Gastrocnemius medialis (tissue), 4 donors: ENCODE results near the gene FERMT2. TPM values are rescaled to one million over a fixed set of nuclear protein-coding genes. Genes with fewer than 3 reads are reported as not detected.

Experiments used
- ATAC-seq, 2 donors: fragments of 150-250 bp; one replicate each; pipeline ENCODE4 v1.9.1; 2016
- DNase-seq, 2 donors: peaks; one replicate each; pipeline ENCODE4 v3.0.0-alpha.2; 2019
- H3K27ac ChIP-seq, 4 donors: fragments of 200-600 bp; sonication (generic); 1 replicate in 1 of 4; 2 replicates in 3 of 4; pipeline ENCODE4 v1.5.1; 2016 to 2018; ENCODE audit warnings: mild to moderate bottlenecking in 2 of 4, moderate library complexity in 1 of 4
- H3K27me3 ChIP-seq, 3 donors: fragments of 200-600 bp; sonication (generic) in 2 of 3; 1 replicate in 1 of 3; 2 replicates in 2 of 3; pipeline versions ENCODE4 v1.5.1 to v1.6.0; 2016 to 2019; ENCODE audit warnings: mild to moderate bottlenecking in 1 of 3, moderate library complexity in 1 of 3
- H3K36me3 ChIP-seq, 2 donors: fragments of 200-600 bp; sonication (generic) in 1 of 2; one replicate each; pipeline ENCODE4 v1.5.1; 2017 to 2018
- H3K4me1 ChIP-seq, 2 donors: fragments of 200-600 bp; sonication (generic) in 1 of 2; one replicate each; pipeline ENCODE4 v1.5.1; 2016 to 2017; ENCODE audit warnings: mild to moderate bottlenecking in 2 of 2
- H3K4me3 ChIP-seq, 4 donors: fragments of 200-600 bp; sonication (generic) in 3 of 4; 1 replicate in 1 of 4; 2 replicates in 3 of 4; pipeline ENCODE4 v1.5.1; 2016 to 2019; ENCODE audit warnings: mild to moderate bottlenecking in 2 of 4
- H3K9me3 ChIP-seq, 3 donors: fragments of 200-600 bp; sonication (generic) in 2 of 3; 1 replicate in 1 of 3; 2 replicates in 2 of 3; pipeline ENCODE4 v1.5.1; 2016 to 2019
- POLR2A ChIP-seq, 2 donors: fragments of 450-650 bp; IDR thresholded peaks; one replicate each; pipeline ENCODE4 v1.6.1; 2017; ENCODE audit warnings: antibody characterized with exemption in 2 of 2, mild to moderate bottlenecking in 2 of 2, moderate library complexity in 2 of 2
- in situ Hi-C, 4 donors: fragments of 200-750 bp; cut with MboI; loops; one replicate each; pipeline versions ENCODE4 v1.15.0 to v1.8.0; 2017; ENCODE audit warnings: low sequenced_read_pairs in 4 of 4
- intact Hi-C: fragments of 100-400 bp; cut with DNase I; formaldehyde crosslinking; loops from one replicate; pipeline ENCODE4 v1.15.1; 2023; ENCODE audit warnings: low total_unique reads
- total RNA-seq, 4 donors: library from RNA; depleted of rRNA; stranded (reverse); fragments of >200 nt; gene quantifications; one replicate each; pipeline versions ENCODE4 v1.1.0 to v1.2.3, GENCODE V29; 2016
- TF ChIP-seq, protein P1 (sequence below), 5 experiments: fragments of 450-650 bp in 3 of 5; fragments of 200-600 bp in 2 of 5; sonication (generic) in 2 of 5; IDR thresholded peaks in 4 of 5; conservative IDR thresholded peaks in 1 of 5; 1 replicate in 4 of 5; 2 replicates in 1 of 5; pipeline ENCODE4 v1.5.1; 2016 to 2019; ENCODE audit warnings: antibody characterized with exemption in 5 of 5, mild to moderate bottlenecking in 3 of 5, moderate library complexity in 3 of 5

The FERMT2 gene, protein sequence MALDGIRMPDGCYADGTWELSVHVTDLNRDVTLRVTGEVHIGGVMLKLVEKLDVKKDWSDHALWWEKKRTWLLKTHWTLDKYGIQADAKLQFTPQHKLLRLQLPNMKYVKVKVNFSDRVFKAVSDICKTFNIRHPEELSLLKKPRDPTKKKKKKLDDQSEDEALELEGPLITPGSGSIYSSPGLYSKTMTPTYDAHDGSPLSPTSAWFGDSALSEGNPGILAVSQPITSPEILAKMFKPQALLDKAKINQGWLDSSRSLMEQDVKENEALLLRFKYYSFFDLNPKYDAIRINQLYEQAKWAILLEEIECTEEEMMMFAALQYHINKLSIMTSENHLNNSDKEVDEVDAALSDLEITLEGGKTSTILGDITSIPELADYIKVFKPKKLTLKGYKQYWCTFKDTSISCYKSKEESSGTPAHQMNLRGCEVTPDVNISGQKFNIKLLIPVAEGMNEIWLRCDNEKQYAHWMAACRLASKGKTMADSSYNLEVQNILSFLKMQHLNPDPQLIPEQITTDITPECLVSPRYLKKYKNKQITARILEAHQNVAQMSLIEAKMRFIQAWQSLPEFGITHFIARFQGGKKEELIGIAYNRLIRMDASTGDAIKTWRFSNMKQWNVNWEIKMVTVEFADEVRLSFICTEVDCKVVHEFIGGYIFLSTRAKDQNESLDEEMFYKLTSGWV
- 10 to 100 TPM; 44.0 to 75.9 (median 59.7) TPM for total RNA-seq

DNA sequence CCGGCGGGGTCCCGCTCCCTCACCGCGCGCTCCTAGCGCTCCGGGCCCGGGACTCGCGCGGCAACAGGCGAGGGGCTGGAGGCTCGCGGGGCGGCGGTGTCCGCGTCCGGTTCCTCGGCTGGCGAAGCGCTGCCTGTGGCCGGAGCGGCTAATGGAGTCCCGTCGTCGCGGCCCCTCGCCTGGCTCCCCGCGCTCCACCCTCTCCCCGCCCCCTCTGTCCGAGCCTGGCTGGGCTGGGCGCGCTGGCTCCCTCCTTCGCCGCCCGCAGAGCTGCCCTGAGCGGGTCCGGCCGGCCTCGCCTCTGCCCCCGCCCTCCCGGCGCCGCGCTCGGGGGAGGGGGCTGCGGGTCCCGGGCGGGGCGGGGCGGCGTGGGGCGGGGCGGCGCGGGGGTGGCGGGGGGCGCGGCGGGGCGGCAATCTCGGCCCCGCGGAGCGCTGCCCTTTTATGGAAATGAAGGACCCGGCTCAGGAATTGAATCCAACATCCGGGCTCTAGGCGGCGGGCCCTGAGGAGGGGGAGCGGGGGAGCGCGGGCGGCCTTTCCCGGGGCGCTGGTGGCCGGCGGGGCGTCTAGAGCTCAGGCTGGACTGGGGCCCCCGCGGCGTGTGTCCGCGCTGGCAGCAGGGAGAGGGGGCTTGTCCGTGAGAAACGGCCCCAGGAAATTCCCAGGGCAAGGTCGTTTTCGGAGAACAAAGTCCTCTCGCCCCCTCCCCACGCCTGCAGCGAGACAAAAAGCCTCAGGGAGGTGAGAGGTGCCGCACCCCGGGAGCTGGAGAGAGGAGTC, at the start of gene FERMT2:
TSS of gene FERMT2 (minus strand) at position 153 of the 783 bp plus-strand sequence. CDS start 482 bp downstream, outside the sequence.
- peaks cover 30 to 31% of the 10 kb centered on the region in 2 donors for H3K4me1 ChIP-seq
- no peaks in the 10 kb centered on the region for H3K36me3 ChIP-seq
- ATAC-seq (peak; percentile 86 to 88), DNase-seq (peak; percentile 73 to 86)
- peak; percentile 72 to 86 for TF ChIP-seq POLR2A (IDR thresholded peaks at IDR 0.05)
- TF ChIP-seq, protein P1, sequence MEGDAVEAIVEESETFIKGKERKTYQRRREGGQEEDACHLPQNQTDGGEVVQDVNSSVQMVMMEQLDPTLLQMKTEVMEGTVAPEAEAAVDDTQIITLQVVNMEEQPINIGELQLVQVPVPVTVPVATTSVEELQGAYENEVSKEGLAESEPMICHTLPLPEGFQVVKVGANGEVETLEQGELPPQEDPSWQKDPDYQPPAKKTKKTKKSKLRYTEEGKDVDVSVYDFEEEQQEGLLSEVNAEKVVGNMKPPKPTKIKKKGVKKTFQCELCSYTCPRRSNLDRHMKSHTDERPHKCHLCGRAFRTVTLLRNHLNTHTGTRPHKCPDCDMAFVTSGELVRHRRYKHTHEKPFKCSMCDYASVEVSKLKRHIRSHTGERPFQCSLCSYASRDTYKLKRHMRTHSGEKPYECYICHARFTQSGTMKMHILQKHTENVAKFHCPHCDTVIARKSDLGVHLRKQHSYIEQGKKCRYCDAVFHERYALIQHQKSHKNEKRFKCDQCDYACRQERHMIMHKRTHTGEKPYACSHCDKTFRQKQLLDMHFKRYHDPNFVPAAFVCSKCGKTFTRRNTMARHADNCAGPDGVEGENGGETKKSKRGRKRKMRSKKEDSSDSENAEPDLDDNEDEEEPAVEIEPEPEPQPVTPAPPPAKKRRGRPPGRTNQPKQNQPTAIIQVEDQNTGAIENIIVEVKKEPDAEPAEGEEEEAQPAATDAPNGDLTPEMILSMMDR (IDR thresholded peaks at IDR 0.05 in 4 of 5, conservative IDR thresholded peaks at IDR 0.05 in 1 of 5), result peak in 1 of 5 experiments; percentile 20
- peak within 1 kb of the TSS; percentile 96 to 99 (median 98) for H3K27ac ChIP-seq
- in situ Hi-C loops, result loop anchor here in 2 of 4 donors (10.0 to 25.0 kb wide), 2 partner anchors 256 to 389 kb away; partner anchors contain the start of genes ERO1A (in 1 of the 2), GPR137C (in 1 of the 2) and TXNDC16 (in 1 of the 2)
- no peaks in the 10 kb centered on the region for H3K27me3 ChIP-seq
- intact Hi-C loops, result loop anchor here (2.0 to 5.0 kb wide), 5 partner anchors 26 to 399 kb away; partner anchors contain the start of genes DDHD1, GPR137C, PSMC6 and TXNDC16
- H3K9me3 ChIP-seq, result no peaks in the 10 kb centered on the region
- peak within 1 kb of the TSS; percentile 81 to 98 (median 91) for H3K4me3 ChIP-seq

DNA sequence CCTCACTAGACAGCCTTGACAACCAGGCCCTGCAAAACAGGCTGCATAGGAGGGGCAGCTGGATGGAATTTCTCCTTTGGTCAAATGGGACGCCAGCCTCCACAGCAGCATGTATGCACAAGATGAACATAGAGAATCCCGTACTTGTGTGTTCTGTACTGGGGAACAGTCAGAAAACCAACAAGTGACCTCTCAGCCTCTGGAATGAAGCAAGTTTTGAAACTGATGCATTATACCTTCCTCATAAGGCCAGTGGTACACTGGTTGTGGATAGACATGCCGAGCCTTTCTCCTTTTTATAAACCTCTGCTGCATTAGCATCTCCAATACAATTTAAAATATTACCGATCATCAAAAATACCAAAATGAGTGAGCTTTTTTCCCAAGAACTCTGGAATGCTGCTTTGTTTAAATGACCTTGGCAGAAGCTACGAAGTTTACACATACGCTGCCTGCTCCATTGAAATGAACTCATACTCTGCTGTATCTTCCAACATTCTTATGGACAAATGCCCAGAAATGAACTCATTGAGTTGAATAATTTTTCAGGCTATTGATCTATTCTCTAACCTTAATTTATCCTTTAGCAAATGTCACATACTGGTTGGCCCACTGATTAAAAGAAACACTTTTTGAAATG, 47.6 kb upstream of the FERMT2 start:
- DNase-seq (no peak), ATAC-seq (no peak)
- H3K4me3 ChIP-seq, result no peak overlapping the region
- in situ Hi-C loops (no loop called here), intact Hi-C loops (no loop called here)
- H3K27me3 ChIP-seq, result no peaks in the 10 kb centered on the region
- H3K9me3 ChIP-seq, result no peaks in the 10 kb centered on the region
- no peaks in the 10 kb centered on the region for H3K36me3 ChIP-seq
- no peak overlapping the region for H3K27ac ChIP-seq
- no peak for TF ChIP-seq POLR2A (IDR thresholded peaks at IDR 0.05)
- H3K4me1 ChIP-seq, result no peaks in the 10 kb centered on the region

DNA sequence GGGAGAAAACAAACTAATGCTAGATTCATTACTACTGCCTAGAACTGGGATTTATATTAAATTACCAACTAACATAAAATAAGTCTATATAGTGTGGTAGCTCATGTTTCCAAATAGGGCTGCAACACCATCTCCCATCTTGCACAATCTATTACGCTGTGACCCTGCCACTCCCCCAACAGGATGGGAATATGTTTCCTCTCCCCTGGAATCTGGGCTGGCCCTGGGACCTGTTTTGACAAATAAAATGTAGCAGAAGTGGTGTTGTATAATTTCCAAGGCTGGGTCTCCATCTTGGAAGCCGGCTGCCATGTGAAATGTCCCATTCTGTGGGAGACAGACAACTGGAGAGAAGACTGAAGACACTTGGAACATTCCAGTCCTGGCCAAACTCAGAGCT, 45.6 kb upstream of the FERMT2 start:
- Histone ChIP-seq H3K36me3 (no peaks in the 10 kb centered on the region), H3K27me3 (no peaks in the 10 kb centered on the region), H3K27ac (no peak overlapping the region), H3K9me3 (no peaks in the 10 kb centered on the region), H3K4me1 (no peaks in the 10 kb centered on the region), H3K4me3 (no peak overlapping the region)
- no peak for DNase-seq
- in situ Hi-C loops (no loop called here), intact Hi-C loops (no loop called here)
- TF ChIP-seq, protein P1 (IDR thresholded peaks at IDR 0.05 in 4 of 5, conservative IDR thresholded peaks at IDR 0.05 in 1 of 5), result no peak
- TF ChIP-seq POLR2A (IDR thresholded peaks at IDR 0.05), result no peak
- ATAC-seq, result no peak

DNA sequence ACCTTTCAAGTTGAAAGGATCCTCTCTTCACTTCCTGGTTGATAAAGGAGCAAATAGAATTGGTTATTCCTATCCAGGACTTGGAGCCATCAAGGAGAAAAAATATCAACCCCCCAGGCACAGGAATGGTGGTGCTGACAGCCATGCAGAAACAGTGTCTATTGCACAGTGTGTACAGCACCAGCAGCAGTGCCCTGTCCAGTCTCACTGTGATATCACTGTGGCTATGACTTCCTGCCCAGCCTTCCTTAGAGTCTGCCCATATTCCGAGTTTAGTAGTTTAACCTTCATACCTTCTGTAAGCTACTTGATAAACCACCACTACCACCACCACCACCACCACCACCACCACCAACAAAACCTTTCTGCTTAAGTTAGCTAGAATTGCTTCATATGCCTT, 45.1 kb upstream of the FERMT2 start:
- Histone ChIP-seq H3K9me3 (no peaks in the 10 kb centered on the region), H3K4me3 (no peak overlapping the region), H3K4me1 (no peaks in the 10 kb centered on the region), H3K27me3 (no peaks in the 10 kb centered on the region), H3K27ac (no peak overlapping the region), H3K36me3 (no peaks in the 10 kb centered on the region)
- DNase-seq (no peak), ATAC-seq (no peak)
- in situ Hi-C loops (no loop called here), intact Hi-C loops (no loop called here)
- no peak for TF ChIP-seq POLR2A (IDR thresholded peaks at IDR 0.05)
- TF ChIP-seq, protein P1 (IDR thresholded peaks at IDR 0.05 in 4 of 5, conservative IDR thresholded peaks at IDR 0.05 in 1 of 5), result no peak
